GM12801 (cell line): ENCODE data around the gene COPS7A.

Source experiments
- TF ChIP-seq, protein P1 (sequence below): IDR thresholded peaks from one replicate; pipeline ENCODE4 v1.5.1; 2011; ENCODE audit warnings: control low read depth; ENCODE audit not compliant: insufficient read length; ENCODE audit errors: extremely low read depth

The COPS7A gene

DNA sequence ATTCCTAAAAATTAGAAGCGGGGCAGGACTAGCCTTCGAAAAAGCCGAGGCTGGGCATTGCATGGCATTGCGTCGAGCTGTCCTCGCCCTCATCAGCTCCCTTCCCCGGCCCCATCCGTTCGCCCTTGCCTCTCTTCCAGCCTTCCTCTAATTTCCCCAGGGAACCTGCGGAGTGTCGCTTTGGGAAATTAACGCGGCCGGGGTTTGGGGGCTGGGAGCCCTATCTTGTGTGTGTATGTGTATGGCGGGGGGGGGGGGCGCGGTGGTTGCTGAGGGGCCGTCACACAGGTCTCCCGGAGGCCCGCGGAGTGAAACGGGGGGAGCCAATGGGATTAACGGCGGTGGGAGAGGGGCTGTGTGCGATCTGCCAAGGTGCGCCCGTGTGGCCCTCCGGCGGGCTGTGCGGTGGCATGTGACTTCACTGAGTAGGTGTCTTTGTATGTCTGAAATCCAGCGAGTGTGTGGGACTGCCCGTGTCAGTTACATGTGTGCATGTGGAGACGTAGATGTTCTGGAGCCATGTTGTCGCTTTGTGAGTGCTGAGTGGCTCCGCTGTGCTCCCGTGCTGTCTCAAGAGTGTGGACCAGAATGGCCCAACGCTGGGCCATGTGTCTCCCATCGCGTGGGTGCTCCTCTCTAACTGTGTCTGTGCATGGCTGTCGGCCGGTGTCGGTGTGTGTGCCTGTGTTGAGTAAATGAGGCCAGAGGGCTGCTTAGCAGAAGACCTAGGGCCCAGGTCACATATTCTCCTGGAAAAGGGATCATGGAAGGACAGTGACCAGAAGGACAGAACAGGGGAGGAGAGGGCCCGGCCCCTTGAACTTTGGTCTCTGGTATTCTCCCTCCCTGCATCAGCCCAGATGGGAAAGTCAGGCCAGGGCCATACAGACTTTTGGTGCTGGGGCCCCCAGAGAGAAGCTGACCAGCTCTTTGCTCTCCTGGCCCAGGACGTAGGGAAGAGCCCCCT lies 43.8 kb downstream of the COPS7A start:
- TF ChIP-seq, protein P1, sequence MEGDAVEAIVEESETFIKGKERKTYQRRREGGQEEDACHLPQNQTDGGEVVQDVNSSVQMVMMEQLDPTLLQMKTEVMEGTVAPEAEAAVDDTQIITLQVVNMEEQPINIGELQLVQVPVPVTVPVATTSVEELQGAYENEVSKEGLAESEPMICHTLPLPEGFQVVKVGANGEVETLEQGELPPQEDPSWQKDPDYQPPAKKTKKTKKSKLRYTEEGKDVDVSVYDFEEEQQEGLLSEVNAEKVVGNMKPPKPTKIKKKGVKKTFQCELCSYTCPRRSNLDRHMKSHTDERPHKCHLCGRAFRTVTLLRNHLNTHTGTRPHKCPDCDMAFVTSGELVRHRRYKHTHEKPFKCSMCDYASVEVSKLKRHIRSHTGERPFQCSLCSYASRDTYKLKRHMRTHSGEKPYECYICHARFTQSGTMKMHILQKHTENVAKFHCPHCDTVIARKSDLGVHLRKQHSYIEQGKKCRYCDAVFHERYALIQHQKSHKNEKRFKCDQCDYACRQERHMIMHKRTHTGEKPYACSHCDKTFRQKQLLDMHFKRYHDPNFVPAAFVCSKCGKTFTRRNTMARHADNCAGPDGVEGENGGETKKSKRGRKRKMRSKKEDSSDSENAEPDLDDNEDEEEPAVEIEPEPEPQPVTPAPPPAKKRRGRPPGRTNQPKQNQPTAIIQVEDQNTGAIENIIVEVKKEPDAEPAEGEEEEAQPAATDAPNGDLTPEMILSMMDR, result no peak

DNA sequence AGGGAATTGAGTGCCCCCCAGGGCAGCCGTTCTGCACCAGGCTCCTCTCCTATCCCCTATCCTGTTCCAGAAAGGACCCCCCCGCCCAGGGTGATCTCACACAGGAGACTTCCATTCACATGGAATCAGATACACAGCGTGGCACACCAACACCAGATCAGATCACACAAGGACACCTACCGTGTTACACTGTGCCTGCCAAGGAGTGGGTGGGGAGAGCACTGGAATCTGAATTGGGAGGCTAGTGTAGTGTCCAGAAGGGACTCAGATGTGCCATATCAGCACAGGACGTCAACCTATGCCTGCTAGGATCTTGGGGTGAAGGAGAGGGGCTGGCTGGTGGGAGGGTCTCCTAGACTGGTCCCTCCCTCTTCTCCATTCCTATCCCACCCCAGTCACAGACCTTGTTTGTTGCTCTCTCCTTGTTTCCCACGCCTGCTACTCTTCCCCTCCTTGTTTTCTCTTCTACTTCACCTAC lies 44.6 kb downstream of the COPS7A start:
- TF ChIP-seq, protein P1, result no peak

DNA sequence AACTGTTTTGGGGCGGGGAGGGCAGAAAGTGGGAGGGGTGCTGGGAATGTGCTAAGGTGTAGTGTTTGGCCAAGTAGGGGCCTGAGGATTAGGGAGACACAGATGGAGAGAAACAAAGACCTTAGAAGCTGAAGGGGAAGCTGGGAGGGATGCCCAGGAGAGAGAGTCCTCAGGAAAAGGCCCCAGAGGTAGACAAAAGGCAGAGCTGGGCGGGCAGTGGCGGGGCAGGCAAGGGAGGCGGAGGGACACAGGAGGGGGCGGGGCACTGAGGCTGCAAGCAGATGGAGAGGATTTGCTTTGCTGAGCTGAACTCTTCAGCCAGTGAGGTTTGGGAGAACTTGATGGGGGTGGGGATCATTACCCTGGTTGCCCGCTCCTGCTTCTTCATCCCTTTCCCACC lies 45.1 kb downstream of the COPS7A start:
- TF ChIP-seq, protein P1, result no peak

DNA sequence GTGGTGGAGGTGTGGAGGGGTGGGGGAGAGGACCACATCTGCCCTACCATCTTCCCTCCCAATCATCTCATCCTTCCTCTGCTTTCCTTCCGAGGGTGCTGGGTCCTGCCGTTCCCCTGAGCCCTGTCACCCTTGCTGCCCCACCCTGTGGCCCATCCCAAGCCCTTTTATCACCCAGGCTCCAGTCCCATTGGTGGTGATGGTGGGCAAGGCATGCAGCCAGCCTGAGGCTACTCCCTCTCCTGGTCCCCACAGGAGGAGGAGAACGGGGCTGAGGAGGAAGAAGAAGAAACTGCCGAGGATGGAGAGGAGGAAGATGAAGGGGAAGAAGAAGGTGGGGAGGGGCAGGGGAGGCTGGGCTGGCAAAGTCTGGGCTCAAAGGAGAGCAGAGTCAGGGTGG lies 45.8 kb downstream of the COPS7A start:
- TF ChIP-seq, protein P1, result no peak

DNA sequence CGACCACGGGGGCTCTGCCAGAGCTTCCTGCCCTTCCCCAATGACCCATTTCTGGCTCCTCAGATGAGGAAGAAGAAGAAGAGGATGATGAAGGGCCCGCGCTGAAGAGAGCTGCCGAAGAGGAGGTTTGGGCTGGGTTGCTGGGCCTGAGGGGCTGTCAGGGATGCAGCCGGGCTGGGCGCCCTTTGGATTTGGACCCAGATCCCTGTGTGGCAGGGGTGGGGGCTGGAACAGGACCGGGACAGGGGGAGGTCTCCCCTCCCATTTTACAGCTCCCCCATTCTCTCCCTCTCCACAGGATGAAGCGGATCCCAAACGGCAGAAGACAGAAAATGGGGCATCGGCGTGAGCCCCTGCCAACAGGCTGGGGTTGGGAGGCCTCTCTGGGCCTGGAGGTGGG lies 46.2 kb downstream of the COPS7A start:
- TF ChIP-seq, protein P1, result no peak

DNA sequence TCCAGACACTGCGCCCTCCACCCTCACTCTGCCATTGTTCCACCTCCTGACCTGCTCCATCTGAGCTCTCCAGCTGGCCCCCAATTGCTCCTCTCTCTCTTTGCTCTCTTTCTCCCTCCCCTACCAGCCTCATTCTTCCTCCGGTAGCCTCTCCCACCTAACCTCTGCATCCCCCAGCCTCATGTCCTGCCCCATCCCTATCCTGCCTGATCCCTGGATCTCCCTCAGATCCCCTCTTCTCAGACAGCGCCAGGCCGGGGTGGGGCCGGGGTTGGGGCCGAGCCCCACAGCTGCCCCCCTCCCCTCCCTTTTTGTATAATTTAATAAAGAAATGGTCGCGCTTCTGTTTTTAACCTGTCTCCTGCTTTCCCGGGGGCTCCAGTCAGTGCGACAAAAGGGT lies 46.8 kb downstream of the COPS7A start:
- TF ChIP-seq, protein P1, result no peak

DNA sequence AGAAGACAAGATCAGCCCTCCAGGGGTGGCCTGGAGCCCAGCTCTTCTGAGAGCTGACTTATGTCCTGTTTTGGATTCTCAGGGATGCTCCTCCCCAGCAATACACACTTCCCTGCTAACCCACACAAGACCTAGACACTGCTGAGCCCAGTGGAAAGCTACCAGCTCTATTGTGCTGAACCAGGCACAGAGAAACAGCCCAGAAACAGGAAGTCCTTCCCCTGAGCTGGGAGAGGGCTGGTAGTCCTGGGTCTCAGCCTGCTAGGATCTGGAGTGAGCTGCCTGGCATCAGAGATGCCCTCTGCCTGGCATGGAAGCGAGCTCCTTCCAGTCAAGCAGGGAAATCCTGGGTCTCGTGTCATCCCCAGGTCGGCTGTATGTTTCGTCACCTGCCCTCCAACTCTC lies 47.2 kb downstream of the COPS7A start:
- TF ChIP-seq, protein P1, result no peak
